HG03439 (cell line): Measurements from ENCODE around the gene LRRIQ3.
A peak's percentile ranks its signal among the peaks of the same experiment; 100 is the strongest.
"Not testable (repeated sequence)": the region's sequence is repeated elsewhere in the genome, so short reads cannot be mapped to it uniquely, and the experiment has no call there.

Source experiments
- ATAC-seq: cut with Tn5 transposase; IDR thresholded peaks from one replicate; pipeline ENCODE4 v1.9.1; 2021; ENCODE audit warnings: mild to moderate bottlenecking, moderate library complexity; ENCODE audit not compliant: unreplicated experiment

LRRIQ3 gene

GRCh38 chr1:74197657-74198552 is at the start of gene LRRIQ3, which contains the start of gene FPGT:
TSS of gene LRRIQ3 (minus strand) at chr1:74198176. CDS start at chr1:74183684, 14,492 bp downstream.
TSS of gene FPGT (plus strand) at chr1:74198242. CDS start at chr1:74198279, 37 bp downstream.
- peak; percentile 98 for ATAC-seq

- ATAC-seq: no peak
Observed at GRCh38 chr1:74246315-74246714, 48.3 kb upstream of the LRRIQ3 start.

GRCh38 chr1:74245168-74245772 is 47.3 kb upstream of the LRRIQ3 start:
- ATAC-seq: no peak

- ATAC-seq: no peak
Observed at GRCh38 chr1:74237787-74238186, 39.8 kb upstream of the LRRIQ3 start.

- no peak for ATAC-seq
Observed at GRCh38 chr1:74237035-74237434, 39.1 kb upstream of the LRRIQ3 start.

GRCh38 chr1:74236440-74236839 is 38.5 kb upstream of the LRRIQ3 start:
- no peak for ATAC-seq

- no peak for ATAC-seq
Observed at GRCh38 chr1:74235153-74235552, 37.2 kb upstream of the LRRIQ3 start, which contains the start of gene TNNI3K. TSS of gene TNNI3K (plus strand) at chr1:74235387. CDS start at chr1:74235452, 65 bp downstream.

- no peak for ATAC-seq
Observed at GRCh38 chr1:74223453-74223852, 25.5 kb upstream of the LRRIQ3 start.

- ATAC-seq: no peak
Observed at GRCh38 chr1:74222701-74223100, 24.7 kb upstream of the LRRIQ3 start.

GRCh38 chr1:74215229-74215628 is 17.3 kb upstream of the LRRIQ3 start:
- ATAC-seq: no peak

- no peak for ATAC-seq
Observed at GRCh38 chr1:74205266-74205665, 7.3 kb upstream of the LRRIQ3 start.

GRCh38 chr1:74199504-74199903 is 1.5 kb upstream of the LRRIQ3 start:
- no peak for ATAC-seq

GRCh38 chr1:74197255-74197654 is 721 bp downstream of the LRRIQ3 start:
- ATAC-seq: peak; percentile 2

GRCh38 chr1:74195339-74195738 is 2.6 kb downstream of the LRRIQ3 start:
- no peak for ATAC-seq

- ATAC-seq: no peak
Observed at GRCh38 chr1:74193908-74194307, 4.1 kb downstream of the LRRIQ3 start.

GRCh38 chr1:74180490-74180889 is 17.5 kb downstream of the LRRIQ3 start:
- ATAC-seq: no peak

GRCh38 chr1:74174423-74174822 is 23.6 kb downstream of the LRRIQ3 start:
- ATAC-seq: not testable (repeated sequence)

- ATAC-seq: no peak
Observed at GRCh38 chr1:74162333-74162732, 35.6 kb downstream of the LRRIQ3 start.

- no peak for ATAC-seq
Observed at GRCh38 chr1:74161497-74161896, 36.5 kb downstream of the LRRIQ3 start.

- ATAC-seq: no peak
Observed at GRCh38 chr1:74160046-74160445, 37.9 kb downstream of the LRRIQ3 start.

- no peak for ATAC-seq
Observed at GRCh38 chr1:74145086-74145485, 52.9 kb downstream of the LRRIQ3 start.

GRCh38 chr1:74117370-74117769 is 80.6 kb downstream of the LRRIQ3 start:
- not testable (repeated sequence) for ATAC-seq
